K562 (cell line): ENCODE measurements around the gene CLIP2. TPM values are rescaled to one million over a fixed set of nuclear protein-coding genes. Genes with fewer than 3 reads are reported as not detected.

ENCODE experiments used
- ATAC-seq: fragments of 200-7000 bp; cut with Tn5 transposase; 3 replicates; pipeline ENCODE4 v1.9.1; 2020; ENCODE audit warnings: moderate library complexity
- BruUV-seq: library from RNA; stranded (reverse); fragments of 400-500 nt; replicated peaks from 2 replicates; lab custom pipeline; 2021; lab: Mats Ljungman, UMichigan
- CTCF ChIA-PET: fragments of 300-600 bp; formaldehyde crosslinking; extraction: SDS; loops from one replicate; lab custom pipeline; 2021; ENCODE audit warnings: low intra/inter-chr PET ratio; lab: Yijun Ruan, JAX
- POLR2A ChIA-PET: fragments of 300-600, 350-650 bp; sonication (Branson Sonifier 250); formaldehyde crosslinking; extraction: SDS; loops from one replicate; lab custom pipeline; 2021; ENCODE audit warnings: antibody characterized with exemption, inconsistent platforms; lab: Yijun Ruan, JAX
- DNase-seq, 4 experiments: peaks; one replicate each; pipeline versions ENCODE4 v3.0.0 to v3.0.0-alpha.2; 2011 to 2018; ENCODE audit warnings: low spot score in 3 of 4, mixed read lengths in 3 of 4; ENCODE audit errors: extremely low read depth in 1 of 4
- FAIRE-seq: peaks from 2 replicates; lab custom pipeline; 2011; peaks lifted over from hg19 to GRCh38; lab: Jason Lieb, UNC
- H2AFZ ChIP-seq: 2 replicates; pipeline ENCODE4 v1.6.0; 2011; ENCODE audit warnings: low read depth, low read length, control low read depth, inconsistent platforms
- H3K27ac ChIP-seq: fragments of 200-600 bp; 3 replicates; pipeline ENCODE4 v1.8.0; 2011; ENCODE audit warnings: low read depth, mild to moderate bottlenecking, control low read depth, inconsistent platforms, low read length, moderate library complexity, mixed read lengths; ENCODE audit errors: extremely low read depth
- H3K27me3 ChIP-seq, 2 experiments: fragments of 300-600 bp in 1 of 2; 2 replicates in 1 of 2; 3 replicates in 1 of 2; pipeline versions ENCODE4 v1.6.0 to v1.8.0; 2011; ENCODE audit warnings: inconsistent platforms in 2 of 2, low read length in 2 of 2, mild to moderate bottlenecking in 1 of 2, mixed read lengths in 1 of 2, moderate library complexity in 1 of 2; ENCODE audit not compliant: control insufficient read depth in 2 of 2, insufficient read depth in 2 of 2
- H3K36me3 ChIP-seq: fragments of 300-600 bp; 3 replicates; pipeline ENCODE4 v1.8.0; 2011; ENCODE audit warnings: mild to moderate bottlenecking, low read length, inconsistent platforms; ENCODE audit not compliant: control insufficient read depth, insufficient read depth
- H3K4me1 ChIP-seq, 2 experiments: fragments of 200-600 bp in 1 of 2; replicated peaks in 1 of 2; 2 replicates in 1 of 2; 3 replicates in 1 of 2; pipeline versions ENCODE4 v1.5.1 to v1.8.0; 2011; ENCODE audit warnings: inconsistent platforms in 2 of 2, low read length in 2 of 2, mild to moderate bottlenecking in 1 of 2, mixed read lengths in 1 of 2, moderate library complexity in 1 of 2; ENCODE audit not compliant: control insufficient read depth in 2 of 2, insufficient read depth in 2 of 2
- H3K4me2 ChIP-seq: 2 replicates; pipeline ENCODE4 v1.6.1; 2011; ENCODE audit warnings: low read length, control low read depth, inconsistent platforms, mixed read lengths; ENCODE audit not compliant: insufficient read depth
- H3K4me3 ChIP-seq: fragments of 200-600 bp; sonication (generic), shearing (Covaris generic); 2 replicates; pipeline ENCODE4 v1.5.1; 2016; ENCODE audit warnings: control low read depth, inconsistent platforms
- H3K79me2 ChIP-seq: fragments of 200-600 bp; 3 replicates; pipeline ENCODE4 v1.8.0; 2011; ENCODE audit warnings: low read length, inconsistent platforms; ENCODE audit not compliant: control insufficient read depth, insufficient read depth
- H3K9ac ChIP-seq, 2 experiments: 2 replicates each; pipeline versions ENCODE4 v1.6.0 to v1.6.1; 2011; ENCODE audit warnings: low read depth in 2 of 2, low read length in 2 of 2, control low read depth in 1 of 2, inconsistent platforms in 1 of 2, mild to moderate bottlenecking in 1 of 2, mixed read lengths in 1 of 2; ENCODE audit not compliant: insufficient read depth in 1 of 2
- H3K9me1 ChIP-seq: one replicate; pipeline ENCODE4 v1.6.0; 2011; ENCODE audit warnings: inconsistent platforms, mild to moderate bottlenecking, low read length, moderate library complexity; ENCODE audit not compliant: control insufficient read depth, insufficient read depth
- H3K9me3 ChIP-seq: replicated peaks from 2 replicates; pipeline ENCODE4 v1.5.1; 2011; ENCODE audit warnings: low read depth, low read length, inconsistent platforms; ENCODE audit not compliant: control insufficient read depth, insufficient read depth
- H4K20me1 ChIP-seq: replicated peaks from 2 replicates; pipeline ENCODE4 v1.6.1; 2011; ENCODE audit warnings: low read length, inconsistent platforms, mixed read lengths; ENCODE audit not compliant: control insufficient read depth, insufficient read depth
- CUX1 ChIP-seq: fragments of 200-800 bp; sonication (Bioruptor generic); IDR thresholded peaks from 2 replicates; pipeline ENCODE4 v1.6.1; 2016; ENCODE audit warnings: missing genetic modification characterization, missing compliant biosample characterization
- EGR1 ChIP-seq: fragments of 450-650 bp; conservative IDR thresholded peaks from 2 replicates; pipeline ENCODE4 v1.6.1; 2017; ENCODE audit warnings: mild to moderate bottlenecking
- EHMT2 ChIP-seq: fragments of 450-650 bp; IDR thresholded peaks from 2 replicates; pipeline ENCODE4 v1.6.1; 2018; ENCODE audit warnings: antibody characterized with exemption
- NCOA2 ChIP-seq, 2 experiments: fragments of 450-650 bp; IDR thresholded peaks; 2 replicates each; pipeline ENCODE4 v1.6.1; 2018; ENCODE audit warnings: mild to moderate bottlenecking in 2 of 2, moderate library complexity in 1 of 2; ENCODE audit not compliant: partially characterized antibody in 2 of 2
- NFIX ChIP-seq: fragments of 250-450 bp; sonication (Bioruptor Pico); IDR thresholded peaks from 2 replicates; pipeline ENCODE4 v1.4.0; 2020; ENCODE audit warnings: low read depth, mild to moderate bottlenecking, moderate library complexity
- PHF8 ChIP-seq: fragments of 200-600 bp; sonication (generic); IDR thresholded peaks from 2 replicates; pipeline ENCODE4 v1.6.1; 2012; ENCODE audit warnings: mixed run types, mild to moderate bottlenecking, inconsistent platforms, low read length, moderate library complexity, borderline replicate concordance
- POLR3G ChIP-seq: IDR thresholded peaks from 2 replicates; pipeline ENCODE4 v1.6.1; 2011; ENCODE audit not compliant: insufficient read length, insufficient replicate concordance; ENCODE audit errors: extremely low read depth
- PTTG1 ChIP-seq: fragments of 450-650 bp; IDR thresholded peaks from 2 replicates; pipeline ENCODE4 v1.6.1; 2016; ENCODE audit warnings: low read depth, mild to moderate bottlenecking, missing genetic modification characterization, missing compliant biosample characterization
- PYGO2 ChIP-seq: fragments of 450-650 bp; IDR thresholded peaks from 2 replicates; pipeline ENCODE4 v1.6.1; 2016; ENCODE audit warnings: mild to moderate bottlenecking, missing genetic modification characterization, moderate library complexity, missing compliant biosample characterization
- ZNF311 ChIP-seq: fragments of 250-450 bp; sonication (Bioruptor Pico); IDR thresholded peaks from 2 replicates; pipeline ENCODE4 v1.4.0; 2020; ENCODE audit warnings: mild to moderate bottlenecking, moderate library complexity
- ZNF512 ChIP-seq: IDR thresholded peaks from 2 replicates; pipeline ENCODE4 v1.6.1; 2016; ENCODE audit warnings: missing genetic modification characterization, missing compliant biosample characterization
- whole genome bisulfite sequencing: fragments of 100-300 bp; shearing (Covaris generic); methylation state at CpG from one replicate; pipeline ENCODE4 v1.1.6; 2016; ENCODE audit warnings: low coverage, mixed read lengths; ENCODE audit not compliant: insufficient coverage; ENCODE audit errors: missing lambda C conversion rate; 5-methylcytosine and 5-hydroxymethylcytosine counted together
- in situ Hi-C: fragments of 300-500 bp; cut with MboI; formaldehyde crosslinking; loops from 4 replicates; pipeline ENCODE4 v1.15.0; 2018; ENCODE audit warnings: inconsistent platforms, mixed read lengths
- intact Hi-C: fragments of 100-400 bp; cut with micrococcal nuclease; formaldehyde crosslinking; loops from 2 replicates; pipeline ENCODE4 v1.14.2; 2022
- polyA plus RNA-seq, 8 experiments: library from polyadenylated mRNA; depleted of rRNA in 4 of 8; stranded (reverse) in 5 of 8; unstranded in 3 of 8; fragments of >200 nt; fragmentation: Nextera tagmentation in 2 of 8; fragmentation: Illumina TruSeq in 1 of 8; extraction: Ambion mirVana in 2 of 8; extraction: Trizol in 1 of 8; gene quantifications; 2 replicates each; pipeline versions ENCODE4 v1.2.1 to v1.2.3, GENCODE V29; 2011 to 2014; ENCODE audit warnings: inconsistent platforms in 1 of 8, missing spikeins in 1 of 8
- total RNA-seq, 7 experiments: library from RNA; depleted of rRNA in 6 of 7; stranded (reverse); fragments of >200 nt in 6 of 7; fragmentation: Illumina TruSeq in 2 of 7; extraction: Trizol in 2 of 7; gene quantifications; 2 replicates each; pipeline versions ENCODE4 v1.2.1 to v1.2.3, GENCODE V29; 2011 to 2021; ENCODE audit warnings: low replicate concordance in 1 of 7
- TF ChIP-seq, protein P1 (sequence below): fragments of 450-650 bp; formaldehyde crosslinking; IDR thresholded peaks from 2 replicates; pipeline ENCODE4 v1.4.0; 2020; ENCODE audit warnings: mild to moderate bottlenecking
- TF ChIP-seq, protein P2 (sequence below): fragments of 450-650 bp; formaldehyde crosslinking; IDR thresholded peaks from 2 replicates; pipeline ENCODE4 v1.4.0; 2022; ENCODE audit warnings: missing genetic modification characterization

The CLIP2 gene
- total and polyA plus RNA-seq, 9 of the 15 experiments (the other 6 are each of a cell fraction or from before 2014, with no cell fraction given): 0.07 to 5.4 (median 2.1) TPM

DNA sequence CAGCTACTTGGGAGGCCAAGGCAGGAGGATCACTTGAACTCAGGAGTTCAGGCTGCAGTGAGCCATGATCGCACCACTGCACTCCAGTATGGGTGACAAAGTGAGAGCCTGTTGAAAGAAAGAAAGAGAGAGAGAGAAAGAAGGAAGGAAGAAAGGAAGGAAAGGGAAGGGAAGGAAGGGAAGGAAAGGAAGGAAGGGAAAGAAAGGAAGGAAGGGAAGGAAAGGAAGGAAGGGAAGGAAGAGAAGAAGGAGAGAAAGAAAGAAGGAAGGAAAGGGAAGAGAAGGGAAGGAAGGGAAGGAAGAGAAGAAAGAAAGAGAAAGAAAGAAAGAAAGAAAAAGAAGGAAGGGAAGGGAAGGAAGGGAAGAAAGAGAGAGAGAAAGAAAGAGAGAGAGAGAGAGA lies 61.5 kb downstream of the CLIP2 start:
- WGBS: 0% methylated on average over 1 of the region's 1 CpG
- ATAC-seq (no peak), FAIRE-seq (no peak), DNase-seq (no peak)
- Histone ChIP-seq H3K4me3 (no peak overlapping the region), H3K4me1 (peaks cover 0 to 4% of the 10 kb centered on the region in 2 experiments; a peak in 3 of 5 replicates), H3K27ac (no peak overlapping the region), H2AFZ (no peak overlapping the region), H3K9ac (no peak overlapping the region), H3K36me3 (no peaks in the 10 kb centered on the region), H3K4me2 (no peak overlapping the region), H3K9me1 (no peaks in the 10 kb centered on the region), H3K9me3 (no peaks in the 10 kb centered on the region), H3K27me3 (no peaks in the 10 kb centered on the region), H3K79me2 (no peaks in the 10 kb centered on the region), H4K20me1 (no peaks in the 10 kb centered on the region)
- in situ Hi-C loops: no loop called here
- CTCF ChIA-PET: interaction anchor here (0.6 kb wide), 1 partner anchor 58 kb away, joined by 4 read pairs; no protein-coding TSS in a partner anchor
- intact Hi-C loops: no loop called here
- POLR2A ChIA-PET: no interaction called here
- BruUV-seq: no TSS peak
- TF ChIP-seq NFIX (no peak), ZNF311 (CRISPR knock-in tag) (no peak), POLR3G (no peak), ZNF512 (tag) (peak; percentile 92), EHMT2 (0 out of 2 replicates have a peak, but pooled peaks have one; percentile 13), PYGO2 (no peak), CUX1 (CRISPR knock-in tag) (no peak), PHF8 (no peak), PTTG1 (tag) (no peak), NCOA2 (IDR thresholded peaks at IDR 0.05; ENCODE audit: partially characterized antibody in 2 of 2) (no peak), EGR1 (no peak)
- TF ChIP-seq, protein P1, sequence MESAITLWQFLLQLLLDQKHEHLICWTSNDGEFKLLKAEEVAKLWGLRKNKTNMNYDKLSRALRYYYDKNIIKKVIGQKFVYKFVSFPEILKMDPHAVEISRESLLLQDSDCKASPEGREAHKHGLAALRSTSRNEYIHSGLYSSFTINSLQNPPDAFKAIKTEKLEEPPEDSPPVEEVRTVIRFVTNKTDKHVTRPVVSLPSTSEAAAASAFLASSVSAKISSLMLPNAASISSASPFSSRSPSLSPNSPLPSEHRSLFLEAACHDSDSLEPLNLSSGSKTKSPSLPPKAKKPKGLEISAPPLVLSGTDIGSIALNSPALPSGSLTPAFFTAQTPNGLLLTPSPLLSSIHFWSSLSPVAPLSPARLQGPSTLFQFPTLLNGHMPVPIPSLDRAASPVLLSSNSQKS (CRISPR knock-in tag): no peak
- TF ChIP-seq, protein P2, sequence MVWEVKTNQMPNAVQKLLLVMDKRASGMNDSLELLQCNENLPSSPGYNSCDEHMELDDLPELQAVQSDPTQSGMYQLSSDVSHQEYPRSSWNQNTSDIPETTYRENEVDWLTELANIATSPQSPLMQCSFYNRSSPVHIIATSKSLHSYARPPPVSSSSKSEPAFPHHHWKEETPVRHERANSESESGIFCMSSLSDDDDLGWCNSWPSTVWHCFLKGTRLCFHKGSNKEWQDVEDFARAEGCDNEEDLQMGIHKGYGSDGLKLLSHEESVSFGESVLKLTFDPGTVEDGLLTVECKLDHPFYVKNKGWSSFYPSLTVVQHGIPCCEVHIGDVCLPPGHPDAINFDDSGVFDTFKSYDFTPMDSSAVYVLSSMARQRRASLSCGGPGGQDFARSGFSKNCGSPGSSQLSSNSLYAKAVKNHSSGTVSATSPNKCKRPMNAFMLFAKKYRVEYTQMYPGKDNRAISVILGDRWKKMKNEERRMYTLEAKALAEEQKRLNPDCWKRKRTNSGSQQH: 0 out of 2 replicates have a peak, but pooled peaks have one; percentile 53
